ENCODE results near the gene EXOC6. TPM values are rescaled to one million over a fixed set of nuclear protein-coding genes. Genes with fewer than 3 reads are reported as not detected.

Gene EXOC6
- polyA plus RNA-seq, 2 donors: 1.4 to 2.0 TPM

DNA sequence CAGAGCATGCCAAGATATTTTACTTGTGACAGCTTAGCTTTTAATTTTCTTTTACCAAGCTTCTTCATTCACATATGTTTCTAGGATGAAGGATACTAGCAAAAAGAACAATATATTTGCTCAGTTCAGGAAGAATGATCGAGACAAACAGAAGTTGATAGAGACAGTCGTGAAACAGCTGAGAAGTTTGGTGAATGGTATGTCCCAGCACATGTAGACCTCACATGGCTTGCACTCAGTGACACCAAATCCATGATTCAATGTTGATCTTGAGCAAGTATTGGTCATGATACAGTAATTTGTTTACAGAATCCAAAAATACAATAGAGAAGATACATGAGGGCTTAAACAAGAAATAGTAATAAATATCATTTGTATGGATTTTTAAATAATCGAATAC, 209.8 kb downstream of the EXOC6 start:
- H3K4me1 ChIP-seq (ENCODE audit: control insufficient read depth in 2 of 2, insufficient read depth in 2 of 2, low read length in 1 of 2): peaks cover 10 to 23% of the 10 kb centered on the region in 2 donors
- no peaks in the 10 kb centered on the region for H3K36me3 ChIP-seq (ENCODE audit: control insufficient read depth in 2 of 2, insufficient read depth in 2 of 2, low read length in 1 of 2)
- H3K27ac ChIP-seq (ENCODE audit: low read depth in 2 of 2, low read length in 1 of 2): no peak overlapping the region
- no peak overlapping the region for H3K4me3 ChIP-seq (ENCODE audit: low read depth in 1 of 2, low read length in 2 of 2)
- no peaks in the 10 kb centered on the region for H3K9me3 ChIP-seq (ENCODE audit: control insufficient read depth in 2 of 2, insufficient read depth in 1 of 2, low read depth in 1 of 2, low read length in 1 of 2)
- 95 to 97% methylated on average over 3 of the region's 3 CpGs for WGBS, 2 donors
- peaks cover 5 to 9% of the 10 kb centered on the region in 2 donors for H3K27me3 ChIP-seq (ENCODE audit: control insufficient read depth in 1 of 2, insufficient read depth in 2 of 2, low read length in 2 of 2)

DNA sequence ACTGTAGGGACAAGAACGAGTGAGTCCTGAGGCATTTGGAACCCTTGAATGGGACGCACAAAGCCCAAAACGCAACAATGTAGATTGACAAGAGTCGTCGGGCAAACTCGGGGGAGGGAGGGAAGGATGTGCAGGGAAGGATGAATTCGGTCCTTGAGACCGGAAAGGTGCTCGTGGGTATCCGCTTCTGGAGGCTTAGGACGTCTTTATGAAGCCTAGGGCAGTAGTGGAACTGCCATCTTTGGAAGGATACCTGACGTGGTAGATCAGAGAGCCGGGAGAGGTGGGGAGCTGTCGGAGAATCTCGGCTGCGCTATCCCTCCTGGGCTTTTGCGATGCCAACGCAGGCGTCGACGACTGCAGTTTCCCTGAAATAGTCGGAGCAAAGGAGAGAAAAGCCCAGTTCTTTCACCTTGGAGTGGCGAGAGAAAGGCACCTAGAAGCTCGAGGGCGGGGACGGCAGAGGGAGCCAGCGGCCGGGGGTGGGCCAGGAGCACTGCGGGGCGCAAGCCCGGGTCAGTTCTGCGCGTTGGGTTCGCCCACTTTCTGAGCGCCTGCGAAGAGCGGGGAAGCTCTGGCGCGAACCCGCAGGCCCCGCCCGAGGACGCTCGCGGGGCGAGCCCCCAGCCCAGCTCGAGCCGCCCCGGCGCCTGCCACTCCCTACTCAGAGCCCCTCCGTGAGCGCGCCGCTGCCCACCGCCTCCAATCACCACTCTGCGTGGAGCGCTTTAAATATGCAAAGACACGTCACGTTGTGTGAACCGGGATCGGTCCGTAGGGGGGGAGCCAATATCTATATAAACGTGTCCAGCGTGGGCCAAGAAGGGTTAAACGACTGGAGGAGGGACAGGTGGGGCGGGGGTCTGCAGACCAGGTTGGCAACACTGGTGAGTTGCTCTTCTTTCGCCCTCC, 211.9 kb downstream of the EXOC6 start, which contains the start of gene CYP26C1:
Gene CYP26C1 (plus strand): TSS at position 824 of the 912 bp plus-strand sequence. CDS start 466 bp downstream, outside the sequence.
- H3K27me3 ChIP-seq (ENCODE audit: control insufficient read depth in 1 of 2, insufficient read depth in 2 of 2, low read length in 2 of 2): peaks cover 9 to 21% of the 10 kb centered on the region in 2 donors
- peak within 1 kb of the TSS in 1 of 2 donors; percentile 14 for H3K4me3 ChIP-seq (ENCODE audit: low read depth in 1 of 2, low read length in 2 of 2)
- H3K9me3 ChIP-seq (ENCODE audit: control insufficient read depth in 2 of 2, insufficient read depth in 1 of 2, low read depth in 1 of 2, low read length in 1 of 2): no peaks in the 10 kb centered on the region
- WGBS, 2 donors: 31 to 39% methylated on average over 66 to 67 of the region's 67 CpGs
- H3K36me3 ChIP-seq (ENCODE audit: control insufficient read depth in 2 of 2, insufficient read depth in 2 of 2, low read length in 1 of 2): no peaks in the 10 kb centered on the region
- peaks cover 10 to 25% of the 10 kb centered on the region in 2 donors for H3K4me1 ChIP-seq (ENCODE audit: control insufficient read depth in 2 of 2, insufficient read depth in 2 of 2, low read length in 1 of 2)
- no peak within 1 kb of the TSS for H3K27ac ChIP-seq (ENCODE audit: low read depth in 2 of 2, low read length in 1 of 2)

- Histone ChIP-seq H3K27me3 (ENCODE audit: control insufficient read depth in 1 of 2, insufficient read depth in 2 of 2, low read length in 2 of 2) (peaks cover 9 to 29% of the 10 kb centered on the region in 2 donors), H3K36me3 (ENCODE audit: control insufficient read depth in 2 of 2, insufficient read depth in 2 of 2, low read length in 1 of 2) (no peaks in the 10 kb centered on the region), H3K4me3 (ENCODE audit: low read depth in 1 of 2, low read length in 2 of 2) (no peak overlapping the region), H3K27ac (ENCODE audit: low read depth in 2 of 2, low read length in 1 of 2) (no peak overlapping the region), H3K9me3 (ENCODE audit: control insufficient read depth in 2 of 2, insufficient read depth in 1 of 2, low read depth in 1 of 2, low read length in 1 of 2) (no peaks in the 10 kb centered on the region), H3K4me1 (ENCODE audit: control insufficient read depth in 2 of 2, insufficient read depth in 2 of 2, low read length in 1 of 2) (peaks cover 14 to 25% of the 10 kb centered on the region in 2 donors)
- 38 to 40% methylated on average over 45 of the region's 45 CpGs for WGBS, 2 donors
These were observed 212.7 kb downstream of the EXOC6 start for GRCh38 chr10:93060887-93061593.

GRCh38 chr10:93061594-93062513, 213.5 kb downstream of the EXOC6 start:
- H3K4me1 ChIP-seq (ENCODE audit: control insufficient read depth in 2 of 2, insufficient read depth in 2 of 2, low read length in 1 of 2): peaks cover 14 to 27% of the 10 kb centered on the region in 2 donors
- H3K4me3 ChIP-seq (ENCODE audit: low read depth in 1 of 2, low read length in 2 of 2): peak overlapping the region; percentile 14
- 9 to 10% methylated on average over 57 of the region's 57 CpGs for WGBS, 2 donors
- peaks cover 9 to 33% of the 10 kb centered on the region in 2 donors for H3K27me3 ChIP-seq (ENCODE audit: control insufficient read depth in 1 of 2, insufficient read depth in 2 of 2, low read length in 2 of 2)
- H3K36me3 ChIP-seq (ENCODE audit: control insufficient read depth in 2 of 2, insufficient read depth in 2 of 2, low read length in 1 of 2): no peaks in the 10 kb centered on the region
- H3K27ac ChIP-seq (ENCODE audit: low read depth in 2 of 2, low read length in 1 of 2): no peak overlapping the region
- no peaks in the 10 kb centered on the region for H3K9me3 ChIP-seq (ENCODE audit: control insufficient read depth in 2 of 2, insufficient read depth in 1 of 2, low read depth in 1 of 2, low read length in 1 of 2)

DNA sequence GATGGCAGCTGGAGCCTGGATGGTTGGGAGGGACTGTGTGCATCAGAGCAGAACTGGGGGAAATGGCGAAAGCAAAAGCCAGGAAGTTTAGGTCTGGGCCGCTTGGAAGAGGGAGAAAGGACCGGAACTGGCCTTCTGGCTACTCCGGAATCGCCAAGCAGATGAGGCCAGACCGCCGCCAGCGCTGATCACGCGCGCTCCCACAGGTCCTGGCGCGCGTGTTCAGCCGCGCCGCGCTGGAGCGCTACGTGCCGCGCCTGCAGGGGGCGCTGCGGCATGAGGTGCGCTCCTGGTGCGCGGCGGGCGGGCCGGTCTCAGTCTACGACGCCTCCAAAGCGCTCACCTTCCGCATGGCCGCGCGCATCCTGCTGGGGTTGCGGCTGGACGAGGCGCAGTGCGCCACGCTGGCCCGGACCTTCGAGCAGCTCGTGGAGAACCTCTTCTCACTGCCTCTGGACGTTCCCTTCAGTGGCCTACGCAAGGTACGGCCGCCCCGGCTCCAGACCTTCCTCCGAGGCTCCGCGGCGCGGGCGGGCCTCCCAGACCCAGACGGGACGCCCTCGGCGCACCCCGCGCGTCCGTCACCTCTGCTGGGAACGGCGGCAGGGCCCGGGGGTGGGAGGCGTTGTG, 214.3 kb downstream of the EXOC6 start:
- Histone ChIP-seq H3K27me3 (ENCODE audit: control insufficient read depth in 1 of 2, insufficient read depth in 2 of 2, low read length in 2 of 2) (peaks cover 9 to 33% of the 10 kb centered on the region in 2 donors), H3K4me3 (ENCODE audit: low read depth in 1 of 2, low read length in 2 of 2) (peak overlapping the region in 1 of 2 donors; percentile 14), H3K36me3 (ENCODE audit: control insufficient read depth in 2 of 2, insufficient read depth in 2 of 2, low read length in 1 of 2) (no peaks in the 10 kb centered on the region), H3K27ac (ENCODE audit: low read depth in 2 of 2, low read length in 1 of 2) (no peak overlapping the region), H3K4me1 (ENCODE audit: control insufficient read depth in 2 of 2, insufficient read depth in 2 of 2, low read length in 1 of 2) (peaks cover 14 to 27% of the 10 kb centered on the region in 2 donors), H3K9me3 (ENCODE audit: control insufficient read depth in 2 of 2, insufficient read depth in 1 of 2, low read depth in 1 of 2, low read length in 1 of 2) (no peaks in the 10 kb centered on the region)
- WGBS, 2 donors: 2 to 4% methylated on average over 62 to 68 of the region's 68 CpGs

DNA sequence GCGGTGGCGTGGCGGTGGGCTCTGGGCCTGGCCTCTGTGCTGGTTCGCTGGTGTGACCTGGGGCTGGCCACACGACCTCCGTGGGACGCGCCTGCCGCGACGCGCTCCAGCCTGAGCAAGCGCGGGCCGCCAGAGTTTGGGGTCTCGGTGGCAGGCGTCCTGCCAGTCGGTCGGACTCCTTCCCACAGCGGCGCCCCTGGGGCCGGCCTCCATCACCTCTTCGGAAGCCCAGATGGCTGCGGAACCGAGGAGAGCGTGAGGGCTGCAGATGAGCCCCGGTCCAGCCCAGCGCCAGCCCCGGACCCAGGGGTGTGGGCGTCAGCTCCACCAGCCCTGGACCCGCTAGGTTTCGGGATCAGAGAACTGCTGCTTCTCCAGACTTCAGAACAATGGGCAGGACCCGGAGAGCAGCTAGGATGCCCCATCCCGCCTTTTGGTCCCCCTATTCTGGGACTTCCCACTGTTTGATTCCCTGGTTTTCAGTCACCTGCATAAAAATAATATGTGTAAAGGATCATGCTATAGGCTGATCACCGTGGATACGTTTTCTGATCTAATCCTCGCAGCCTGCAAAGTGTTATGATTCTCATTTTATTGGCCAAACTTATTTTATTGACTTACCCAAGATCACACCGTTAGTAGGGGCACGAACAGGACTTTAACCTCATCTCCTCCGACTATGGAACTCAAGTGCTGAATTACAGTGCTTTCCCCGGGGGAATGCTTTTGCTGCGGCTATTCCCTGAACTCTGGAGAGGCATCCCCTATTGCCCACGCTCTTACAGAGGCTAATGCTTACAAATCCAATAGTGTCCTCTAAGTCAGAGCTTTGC, 215.0 kb downstream of the EXOC6 start:
- peak overlapping the region in 1 of 2 donors; percentile 14 for H3K4me3 ChIP-seq (ENCODE audit: low read depth in 1 of 2, low read length in 2 of 2)
- H3K9me3 ChIP-seq (ENCODE audit: control insufficient read depth in 2 of 2, insufficient read depth in 1 of 2, low read depth in 1 of 2, low read length in 1 of 2): no peaks in the 10 kb centered on the region
- H3K36me3 ChIP-seq (ENCODE audit: control insufficient read depth in 2 of 2, insufficient read depth in 2 of 2, low read length in 1 of 2): no peaks in the 10 kb centered on the region
- WGBS, 2 donors: 20 to 25% methylated on average over 41 to 43 of the region's 43 CpGs
- peaks cover 9 to 38% of the 10 kb centered on the region in 2 donors for H3K27me3 ChIP-seq (ENCODE audit: control insufficient read depth in 1 of 2, insufficient read depth in 2 of 2, low read length in 2 of 2)
- no peak overlapping the region for H3K27ac ChIP-seq (ENCODE audit: low read depth in 2 of 2, low read length in 1 of 2)
- H3K4me1 ChIP-seq (ENCODE audit: control insufficient read depth in 2 of 2, insufficient read depth in 2 of 2, low read length in 1 of 2): peaks cover 15 to 29% of the 10 kb centered on the region in 2 donors

DNA sequence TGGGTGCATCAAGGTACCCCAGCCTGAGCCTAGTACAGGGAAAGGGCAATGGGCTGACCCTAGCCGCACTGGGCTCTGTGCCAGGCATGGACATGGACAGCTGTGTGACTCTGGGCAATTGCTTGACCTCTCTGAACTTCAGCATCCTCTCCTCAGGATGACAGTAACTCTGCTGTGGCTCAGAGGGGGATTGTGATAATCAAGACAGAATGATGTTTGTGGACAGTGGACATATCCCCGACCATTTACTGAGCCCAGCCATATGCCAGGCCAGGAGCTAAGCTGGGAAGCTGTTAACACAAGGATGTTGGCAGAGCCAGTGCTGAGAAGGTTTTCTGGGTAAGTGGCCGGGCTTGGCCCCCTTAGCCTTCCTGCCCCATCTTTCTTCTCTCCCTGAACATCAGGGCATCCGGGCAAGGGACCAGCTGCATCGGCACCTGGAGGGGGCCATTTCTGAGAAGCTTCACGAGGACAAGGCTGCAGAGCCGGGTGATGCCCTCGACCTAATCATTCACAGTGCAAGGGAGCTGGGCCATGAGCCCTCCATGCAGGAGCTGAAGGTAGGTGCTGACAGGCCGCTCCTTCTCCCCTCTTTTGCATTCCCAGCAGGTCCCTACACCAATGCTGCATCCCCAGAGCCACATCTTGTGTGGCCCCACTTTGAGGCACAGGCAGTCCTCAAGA, 215.8 kb downstream of the EXOC6 start:
- 81 to 85% methylated on average over 9 of the region's 9 CpGs for WGBS, 2 donors
- Histone ChIP-seq H3K36me3 (ENCODE audit: control insufficient read depth in 2 of 2, insufficient read depth in 2 of 2, low read length in 1 of 2) (no peaks in the 10 kb centered on the region), H3K4me3 (ENCODE audit: low read depth in 1 of 2, low read length in 2 of 2) (no peak overlapping the region), H3K27ac (ENCODE audit: low read depth in 2 of 2, low read length in 1 of 2) (no peak overlapping the region), H3K4me1 (ENCODE audit: control insufficient read depth in 2 of 2, insufficient read depth in 2 of 2, low read length in 1 of 2) (peaks cover 17 to 32% of the 10 kb centered on the region in 2 donors), H3K27me3 (ENCODE audit: control insufficient read depth in 1 of 2, insufficient read depth in 2 of 2, low read length in 2 of 2) (peaks cover 9 to 46% of the 10 kb centered on the region in 2 donors), H3K9me3 (ENCODE audit: control insufficient read depth in 2 of 2, insufficient read depth in 1 of 2, low read depth in 1 of 2, low read length in 1 of 2) (peaks cover 0 to 1% of the 10 kb centered on the region in 2 donors)
